ENCODE results near the gene LHX4.

LHX4 gene

GRCh38 chr1:180286417-180286816, 56.4 kb downstream of the LHX4 start:
- no peak for TF ChIP-seq CTCF (IDR thresholded peaks at IDR 0.05; ENCODE audit: low read depth, low read length, missing control alignments)
- no peak overlapping the region for H3K4me3 ChIP-seq (ENCODE audit: low read depth, low read length)
- DNase-seq (ENCODE audit: low read depth) = no peak

GRCh38 chr1:180287988-180288705, 58.1 kb downstream of the LHX4 start:
- H3K4me3 ChIP-seq (ENCODE audit: low read depth, low read length) = no peak overlapping the region
- no peak for DNase-seq (ENCODE audit: low read depth)
- no peak for TF ChIP-seq CTCF (IDR thresholded peaks at IDR 0.05; ENCODE audit: low read depth, low read length, missing control alignments)

- TF ChIP-seq CTCF (IDR thresholded peaks at IDR 0.05; ENCODE audit: low read depth, low read length, missing control alignments) = no peak
- no peak overlapping the region for H3K4me3 ChIP-seq (ENCODE audit: low read depth, low read length)
- DNase-seq (ENCODE audit: low read depth) = no peak
Measured at GRCh38 chr1:180288940-180289339, 58.9 kb downstream of the LHX4 start.

GRCh38 chr1:180290265-180291001, 60.4 kb downstream of the LHX4 start:
- DNase-seq (ENCODE audit: low read depth) = no peak
- H3K4me3 ChIP-seq (ENCODE audit: low read depth, low read length) = no peak overlapping the region
- TF ChIP-seq CTCF (IDR thresholded peaks at IDR 0.05; ENCODE audit: low read depth, low read length, missing control alignments) = no peak

GRCh38 chr1:180291004-180291403, 60.9 kb downstream of the LHX4 start:
- TF ChIP-seq CTCF (IDR thresholded peaks at IDR 0.05; ENCODE audit: low read depth, low read length, missing control alignments) = no peak
- no peak overlapping the region for H3K4me3 ChIP-seq (ENCODE audit: low read depth, low read length)
- DNase-seq (ENCODE audit: low read depth) = no peak

- H3K4me3 ChIP-seq (ENCODE audit: low read depth, low read length) = no peak overlapping the region
- no peak for DNase-seq (ENCODE audit: low read depth)
- TF ChIP-seq CTCF (IDR thresholded peaks at IDR 0.05; ENCODE audit: low read depth, low read length, missing control alignments) = no peak
Measured at GRCh38 chr1:180294711-180295110, 64.6 kb downstream of the LHX4 start.

Data from GM12864 (cell line).